ENCODE results near the gene GPSM1. TPM values are rescaled to one million over a fixed set of nuclear protein-coding genes. Genes with fewer than 3 reads are reported as not detected.

The GPSM1 gene
- total RNA-seq, 1 donor from 2014 or later, result 31.7 TPM

GRCh38 chr9:136344544-136345280 is 17.4 kb downstream of the GPSM1 start:
- H3K27ac Mint-ChIP-seq (ENCODE audit: unreplicated experiment), result peak overlapping the region; percentile 48

GRCh38 chr9:136345281-136346156 is 18.2 kb downstream of the GPSM1 start:
- no peaks in the 10 kb centered on the region for H3K36me3 Mint-ChIP-seq (ENCODE audit: low read depth, unreplicated experiment)
- H3K27me3 Mint-ChIP-seq (ENCODE audit: unreplicated experiment), result peaks cover 10% of the 10 kb centered on the region
- H3K4me1 Mint-ChIP-seq (ENCODE audit: unreplicated experiment), result no peaks in the 10 kb centered on the region
- TF ChIP-seq CTCF (IDR thresholded peaks at IDR 0.05; ENCODE audit: unreplicated experiment), result no peak
- DNase-seq (ENCODE audit: low spot score), result peak; percentile 67
- no peaks in the 10 kb centered on the region for H3K9me3 Mint-ChIP-seq (ENCODE audit: unreplicated experiment)
- no peak overlapping the region for H3K27ac Mint-ChIP-seq (ENCODE audit: unreplicated experiment)
- H3K4me3 Mint-ChIP-seq (ENCODE audit: unreplicated experiment), result peak overlapping the region; percentile 47

More at GRCh38 chr9:136344544-136345280, 17.4 kb downstream of the GPSM1 start:
- no peak for TF ChIP-seq CTCF (IDR thresholded peaks at IDR 0.05; ENCODE audit: unreplicated experiment)
- Mint-ChIP-seq H3K27me3 (ENCODE audit: unreplicated experiment) (peaks cover 10% of the 10 kb centered on the region), H3K4me3 (ENCODE audit: unreplicated experiment) (peak overlapping the region; percentile 47), H3K9me3 (ENCODE audit: unreplicated experiment) (no peaks in the 10 kb centered on the region), H3K36me3 (ENCODE audit: low read depth, unreplicated experiment) (no peaks in the 10 kb centered on the region), H3K4me1 (ENCODE audit: unreplicated experiment) (no peaks in the 10 kb centered on the region)
- no peak for DNase-seq (ENCODE audit: low spot score)

GRCh38 chr9:136346157-136346481 is 18.8 kb downstream of the GPSM1 start:
- DNase-seq (ENCODE audit: low spot score), result no peak
- Mint-ChIP-seq H3K4me3 (ENCODE audit: unreplicated experiment) (no peak overlapping the region), H3K36me3 (ENCODE audit: low read depth, unreplicated experiment) (no peaks in the 10 kb centered on the region), H3K27me3 (ENCODE audit: unreplicated experiment) (peaks cover 10% of the 10 kb centered on the region), H3K27ac (ENCODE audit: unreplicated experiment) (no peak overlapping the region), H3K9me3 (ENCODE audit: unreplicated experiment) (no peaks in the 10 kb centered on the region), H3K4me1 (ENCODE audit: unreplicated experiment) (no peaks in the 10 kb centered on the region)
- no peak for TF ChIP-seq CTCF (IDR thresholded peaks at IDR 0.05; ENCODE audit: unreplicated experiment)

GRCh38 chr9:136346927-136347465 is 19.7 kb downstream of the GPSM1 start:
- peaks cover 10% of the 10 kb centered on the region for H3K27me3 Mint-ChIP-seq (ENCODE audit: unreplicated experiment)
- no peak overlapping the region for H3K27ac Mint-ChIP-seq (ENCODE audit: unreplicated experiment)
- H3K9me3 Mint-ChIP-seq (ENCODE audit: unreplicated experiment), result no peaks in the 10 kb centered on the region
- DNase-seq (ENCODE audit: low spot score), result no peak
- H3K36me3 Mint-ChIP-seq (ENCODE audit: low read depth, unreplicated experiment), result no peaks in the 10 kb centered on the region
- H3K4me3 Mint-ChIP-seq (ENCODE audit: unreplicated experiment), result no peak overlapping the region
- H3K4me1 Mint-ChIP-seq (ENCODE audit: unreplicated experiment), result no peaks in the 10 kb centered on the region
- TF ChIP-seq CTCF (IDR thresholded peaks at IDR 0.05; ENCODE audit: unreplicated experiment), result no peak
